ENCODE measurements around the gene ADK. TPM values are rescaled to one million over a fixed set of nuclear protein-coding genes. Genes with fewer than 3 reads are reported as not detected.

ADK gene
- total RNA-seq, 1 donor from 2014 or later: 53.0 TPM

DNA sequence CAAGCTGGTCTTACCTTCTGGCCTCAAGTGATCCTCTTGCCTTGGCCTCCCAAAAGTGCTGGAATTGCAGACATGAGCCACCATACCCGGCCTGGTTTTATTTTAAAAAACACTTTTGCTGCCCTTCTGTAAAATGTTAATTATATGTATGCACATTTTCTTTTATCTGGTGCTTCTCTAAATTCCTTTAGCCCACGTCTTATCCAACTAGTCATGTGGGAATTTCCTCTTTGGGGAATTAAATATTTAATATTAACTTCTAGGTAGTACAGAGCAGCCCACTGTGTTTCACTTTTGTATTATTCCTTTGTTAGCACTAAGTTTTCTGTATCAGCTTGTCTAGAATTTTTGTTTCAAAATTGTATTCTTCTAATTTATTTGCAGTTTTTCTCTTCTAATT, 493.7 kb downstream of the ADK start:
- H3K36me3 ChIP-seq: no peaks in the 10 kb centered on the region
- DNase-seq (no peak), ATAC-seq (no peak)
- H3K27me3 ChIP-seq: no peaks in the 10 kb centered on the region
- TF ChIP-seq, protein P1, sequence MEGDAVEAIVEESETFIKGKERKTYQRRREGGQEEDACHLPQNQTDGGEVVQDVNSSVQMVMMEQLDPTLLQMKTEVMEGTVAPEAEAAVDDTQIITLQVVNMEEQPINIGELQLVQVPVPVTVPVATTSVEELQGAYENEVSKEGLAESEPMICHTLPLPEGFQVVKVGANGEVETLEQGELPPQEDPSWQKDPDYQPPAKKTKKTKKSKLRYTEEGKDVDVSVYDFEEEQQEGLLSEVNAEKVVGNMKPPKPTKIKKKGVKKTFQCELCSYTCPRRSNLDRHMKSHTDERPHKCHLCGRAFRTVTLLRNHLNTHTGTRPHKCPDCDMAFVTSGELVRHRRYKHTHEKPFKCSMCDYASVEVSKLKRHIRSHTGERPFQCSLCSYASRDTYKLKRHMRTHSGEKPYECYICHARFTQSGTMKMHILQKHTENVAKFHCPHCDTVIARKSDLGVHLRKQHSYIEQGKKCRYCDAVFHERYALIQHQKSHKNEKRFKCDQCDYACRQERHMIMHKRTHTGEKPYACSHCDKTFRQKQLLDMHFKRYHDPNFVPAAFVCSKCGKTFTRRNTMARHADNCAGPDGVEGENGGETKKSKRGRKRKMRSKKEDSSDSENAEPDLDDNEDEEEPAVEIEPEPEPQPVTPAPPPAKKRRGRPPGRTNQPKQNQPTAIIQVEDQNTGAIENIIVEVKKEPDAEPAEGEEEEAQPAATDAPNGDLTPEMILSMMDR (IDR thresholded peaks at IDR 0.05): no peak
- no peak overlapping the region for H3K4me3 ChIP-seq
- H3K4me1 ChIP-seq: no peaks in the 10 kb centered on the region
- intact Hi-C loops (cut with DNase I): no loop called here
- no peak overlapping the region for H3K27ac ChIP-seq
- no peaks in the 10 kb centered on the region for H3K9me3 ChIP-seq

DNA sequence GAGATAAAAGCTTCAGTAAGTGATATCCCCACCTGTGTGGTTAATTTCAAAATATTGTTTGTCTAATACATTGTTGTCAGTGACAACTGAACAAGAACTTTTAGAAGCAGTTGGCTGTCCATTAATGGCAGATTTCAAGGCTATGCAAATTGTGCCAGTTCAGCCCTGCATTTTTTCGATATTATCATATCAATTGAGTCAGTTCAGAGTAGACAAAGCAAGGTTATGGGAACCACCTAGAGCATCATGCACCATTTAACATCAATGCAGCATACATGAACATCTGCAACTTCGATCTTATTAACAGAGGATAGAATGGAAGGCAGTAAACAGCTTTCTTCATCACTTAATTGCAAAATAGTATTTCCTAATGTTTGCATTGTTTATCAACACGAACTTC, 494.7 kb downstream of the ADK start:
- no peak for ATAC-seq
- Histone ChIP-seq H3K27me3 (no peaks in the 10 kb centered on the region), H3K27ac (no peak overlapping the region), H3K4me3 (no peak overlapping the region), H3K4me1 (no peaks in the 10 kb centered on the region), H3K9me3 (no peaks in the 10 kb centered on the region), H3K36me3 (no peaks in the 10 kb centered on the region)
- intact Hi-C loops (cut with DNase I): no loop called here
- TF ChIP-seq, protein P1 (IDR thresholded peaks at IDR 0.05): no peak
- no peak for DNase-seq

DNA sequence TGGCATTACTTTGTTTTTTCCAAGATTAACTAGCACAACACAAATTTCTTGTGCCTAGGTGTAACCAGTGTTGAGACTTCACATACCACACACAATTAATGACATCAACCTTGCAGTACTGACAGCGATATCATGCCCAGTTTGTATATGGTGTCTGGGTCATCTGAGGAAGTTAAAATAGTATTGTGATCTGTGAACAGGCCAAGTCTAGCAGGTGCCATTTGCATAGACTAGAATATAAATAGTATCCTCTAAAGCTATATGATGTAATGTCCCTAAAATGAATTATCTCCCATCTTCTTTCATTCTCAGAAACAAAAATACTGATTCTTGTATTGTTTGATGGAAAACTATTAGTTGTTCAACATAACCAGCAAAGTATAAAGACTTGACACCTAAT, 499.6 kb downstream of the ADK start:
- H3K27ac ChIP-seq: no peak overlapping the region
- no peaks in the 10 kb centered on the region for H3K9me3 ChIP-seq
- ATAC-seq (no peak), DNase-seq (no peak)
- H3K4me1 ChIP-seq: no peaks in the 10 kb centered on the region
- no peaks in the 10 kb centered on the region for H3K36me3 ChIP-seq
- no peak overlapping the region for H3K4me3 ChIP-seq
- no peaks in the 10 kb centered on the region for H3K27me3 ChIP-seq
- TF ChIP-seq, protein P1 (IDR thresholded peaks at IDR 0.05): no peak
- intact Hi-C loops (cut with DNase I): no loop called here

DNA sequence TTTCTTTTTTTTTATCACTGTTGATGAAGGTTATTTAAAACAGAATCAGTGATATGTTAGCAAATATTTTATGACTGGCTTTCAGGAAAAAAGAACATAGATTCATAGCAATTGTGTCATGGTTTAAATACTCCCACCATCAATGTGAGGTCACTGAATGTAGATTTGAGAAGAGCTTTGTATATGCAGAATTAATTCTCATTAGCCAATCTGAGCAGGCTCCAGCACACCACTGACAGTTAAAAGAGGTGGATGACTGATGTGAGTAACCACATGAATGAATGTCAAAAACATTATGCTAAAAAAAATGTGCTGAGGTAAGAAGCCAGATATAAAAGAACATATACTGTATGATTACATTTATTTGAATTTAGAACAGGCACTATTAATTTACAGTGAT, 500.5 kb downstream of the ADK start:
- Histone ChIP-seq H3K9me3 (no peaks in the 10 kb centered on the region), H3K27ac (no peak overlapping the region), H3K27me3 (no peaks in the 10 kb centered on the region), H3K36me3 (no peaks in the 10 kb centered on the region), H3K4me3 (no peak overlapping the region), H3K4me1 (no peaks in the 10 kb centered on the region)
- DNase-seq (no peak), ATAC-seq (no peak)
- TF ChIP-seq, protein P1 (IDR thresholded peaks at IDR 0.05): no peak
- intact Hi-C loops (cut with DNase I): no loop called here

DNA sequence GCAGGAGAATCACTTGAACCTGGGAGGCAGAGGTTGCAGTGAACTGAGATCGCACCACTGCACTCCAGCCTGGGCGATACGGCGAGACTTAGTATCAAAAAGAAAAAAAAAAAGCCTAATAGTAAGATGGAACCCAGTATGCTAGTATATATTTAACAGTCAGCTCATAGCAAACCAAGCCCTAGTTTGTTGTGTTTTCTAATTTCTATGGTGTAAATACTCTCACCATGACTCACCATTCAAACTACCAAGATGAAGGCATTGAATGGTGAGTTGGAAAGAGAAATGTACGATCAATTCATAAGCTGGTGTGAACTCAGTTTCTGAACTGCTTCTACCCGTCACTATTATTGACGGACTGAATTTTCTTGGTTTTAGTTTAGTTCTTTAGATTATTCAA, 501.6 kb downstream of the ADK start:
- no peaks in the 10 kb centered on the region for H3K9me3 ChIP-seq
- H3K27ac ChIP-seq: no peak overlapping the region
- no peaks in the 10 kb centered on the region for H3K4me1 ChIP-seq
- H3K4me3 ChIP-seq: no peak overlapping the region
- H3K27me3 ChIP-seq: no peaks in the 10 kb centered on the region
- ATAC-seq: no peak
- TF ChIP-seq, protein P1 (IDR thresholded peaks at IDR 0.05): no peak
- no peaks in the 10 kb centered on the region for H3K36me3 ChIP-seq
- DNase-seq: no peak
- intact Hi-C loops (cut with DNase I): no loop called here

DNA sequence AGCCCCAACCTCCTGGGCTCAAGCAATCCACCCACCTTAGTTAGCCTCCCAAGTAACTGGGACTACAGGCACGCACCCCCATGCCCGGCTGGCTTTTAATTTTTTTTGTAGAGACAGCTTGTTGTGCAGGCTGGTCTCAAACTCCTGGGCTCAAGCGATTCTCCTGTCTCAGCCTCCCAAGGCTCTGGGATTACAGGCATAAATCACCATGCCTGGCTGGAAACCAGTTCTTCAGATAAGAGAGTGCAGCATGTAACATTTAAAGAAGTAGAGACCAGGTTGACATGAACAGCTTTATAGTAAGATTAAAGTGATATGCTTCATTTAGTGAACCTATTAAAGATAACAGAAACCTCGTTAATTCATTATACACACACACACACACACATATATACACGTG, 507.5 kb downstream of the ADK start:
- Histone ChIP-seq H3K36me3 (no peaks in the 10 kb centered on the region), H3K9me3 (no peaks in the 10 kb centered on the region), H3K4me1 (no peaks in the 10 kb centered on the region), H3K27ac (no peak overlapping the region), H3K4me3 (no peak overlapping the region), H3K27me3 (no peaks in the 10 kb centered on the region)
- TF ChIP-seq, protein P1 (IDR thresholded peaks at IDR 0.05): no peak
- DNase-seq (no peak), ATAC-seq (no peak)
- intact Hi-C loops (cut with DNase I): no loop called here

All from upper lobe of right lung (tissue), 1 donor.